Body of pancreas (tissue), 4 donors: ENCODE measurements around the gene MOCS1.

Experiments used
- CTCF ChIP-seq, 7 experiments: fragments of 450-650 bp in 4 of 7; fragments of 200-600 bp in 3 of 7; sonication (generic) in 3 of 7; IDR thresholded peaks; one replicate each; pipeline ENCODE4 v1.5.1; 2016 to 2019; ENCODE audit warnings: antibody characterized with exemption in 7 of 7
- POLR2A ChIP-seq, 3 donors: fragments of 450-650 bp; IDR thresholded peaks; one replicate each; pipeline ENCODE4 v1.6.1; 2016; ENCODE audit warnings: antibody characterized with exemption in 3 of 3, mild to moderate bottlenecking in 2 of 3

DNA sequence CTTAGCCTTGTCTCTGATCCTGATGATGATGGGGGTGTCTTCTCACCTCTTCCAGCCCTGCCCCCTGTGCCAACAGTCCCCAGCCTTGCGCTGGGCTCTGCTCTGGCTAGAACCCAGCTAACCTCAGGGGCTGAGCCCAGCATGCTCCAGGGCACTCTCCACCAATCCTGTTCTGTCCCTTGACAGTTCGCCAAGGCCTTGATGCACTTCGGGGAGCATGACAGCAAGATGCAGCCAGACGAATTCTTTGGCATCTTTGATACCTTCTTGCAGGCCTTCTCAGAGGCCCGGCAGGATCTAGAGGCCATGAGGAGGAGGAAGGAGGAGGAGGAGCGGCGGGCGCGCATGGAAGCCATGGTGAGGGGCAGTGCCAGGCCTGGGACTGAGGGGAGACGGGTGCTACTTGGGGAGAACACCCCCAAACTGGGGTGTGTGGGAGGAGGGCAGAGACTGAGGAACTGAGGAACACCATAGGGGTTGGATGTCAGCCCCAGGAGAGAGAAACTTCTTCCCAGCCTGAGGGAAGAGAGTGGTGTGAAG is 33.1 kb downstream of the MOCS1 start:
- no peak for TF ChIP-seq CTCF (IDR thresholded peaks at IDR 0.05)
- TF ChIP-seq POLR2A (IDR thresholded peaks at IDR 0.05) = no peak
